HG03196 (cell line): ENCODE measurements around the gene DNAJC5.

Experiments
- ATAC-seq: cut with Tn5 transposase; IDR thresholded peaks from one replicate; pipeline ENCODE4 v1.9.1; 2021; ENCODE audit not compliant: unreplicated experiment

The DNAJC5 gene

GRCh38 chr20:63939061-63939935 is 44.4 kb downstream of the DNAJC5 start:
- no peak for ATAC-seq

- no peak for ATAC-seq
Observed at GRCh38 chr20:63940071-63940471, 45.1 kb downstream of the DNAJC5 start.

- ATAC-seq, result no peak
Observed at GRCh38 chr20:63940472-63941266, 45.7 kb downstream of the DNAJC5 start.

- no peak for ATAC-seq
Observed at GRCh38 chr20:63941282-63942081, 46.6 kb downstream of the DNAJC5 start.

- ATAC-seq, result no peak
Observed at GRCh38 chr20:63942250-63942951, 47.5 kb downstream of the DNAJC5 start.

- ATAC-seq, result no peak
Observed at GRCh38 chr20:63942969-63943807, 48.3 kb downstream of the DNAJC5 start.

- ATAC-seq, result no peak
Observed at GRCh38 chr20:63943808-63944077, 48.8 kb downstream of the DNAJC5 start.

GRCh38 chr20:63944078-63944941 is 49.4 kb downstream of the DNAJC5 start:
- ATAC-seq, result no peak

- ATAC-seq, result no peak
Observed at GRCh38 chr20:63945031-63945658, 50.2 kb downstream of the DNAJC5 start.

- ATAC-seq, result no peak
Observed at GRCh38 chr20:63945921-63946920, 51.3 kb downstream of the DNAJC5 start.

GRCh38 chr20:63946986-63947637 is 52.2 kb downstream of the DNAJC5 start:
- ATAC-seq, result no peak

- ATAC-seq, result no peak
Observed at GRCh38 chr20:63947638-63948456, 52.9 kb downstream of the DNAJC5 start.

- no peak for ATAC-seq
Observed at GRCh38 chr20:63950701-63951397, 55.9 kb downstream of the DNAJC5 start.

- no peak for ATAC-seq
Observed at GRCh38 chr20:63951398-63952209, 56.7 kb downstream of the DNAJC5 start.

GRCh38 chr20:63952210-63952535 is 57.2 kb downstream of the DNAJC5 start:
- ATAC-seq, result no peak
